Stimulated activated effector memory CD8-positive, alpha-beta T cell treated with anti-CD3 and anti-CD28 coated beads, Interleukin-12 subunit alpha, Interleukin-12 subunit beta, amount 100 ng/mL, for 72 hours (primary cell): ENCODE results near the gene ZNF786.

Experiments used
- ATAC-seq: fragments of 150-1000 bp; cut with Tn5 transposase; 2 replicates; pipeline ENCODE4 v1.10.0; 2021
- DNase-seq, 2 donors: peaks; one replicate each; pipeline ENCODE4 v3.0.0; 2021 to 2022; ENCODE audit warnings: low spot score in 2 of 2
- H3K27ac Mint-ChIP-seq: one replicate; pipeline ENCODE4 v1.8.0; 2022; ENCODE audit warnings: mild to moderate bottlenecking, mixed read lengths
- H3K36me3 Mint-ChIP-seq: one replicate; pipeline ENCODE4 v1.8.0; 2022; ENCODE audit warnings: mild to moderate bottlenecking, mixed read lengths
- H3K4me1 Mint-ChIP-seq: one replicate; pipeline ENCODE4 v1.8.0; 2022; ENCODE audit warnings: mixed read lengths
- H3K4me3 Mint-ChIP-seq: one replicate; pipeline ENCODE4 v1.8.0; 2022; ENCODE audit warnings: mild to moderate bottlenecking, mixed read lengths
- H3K9me3 Mint-ChIP-seq: one replicate; pipeline ENCODE4 v1.8.0; 2022; ENCODE audit warnings: mixed read lengths

Gene ZNF786, protein sequence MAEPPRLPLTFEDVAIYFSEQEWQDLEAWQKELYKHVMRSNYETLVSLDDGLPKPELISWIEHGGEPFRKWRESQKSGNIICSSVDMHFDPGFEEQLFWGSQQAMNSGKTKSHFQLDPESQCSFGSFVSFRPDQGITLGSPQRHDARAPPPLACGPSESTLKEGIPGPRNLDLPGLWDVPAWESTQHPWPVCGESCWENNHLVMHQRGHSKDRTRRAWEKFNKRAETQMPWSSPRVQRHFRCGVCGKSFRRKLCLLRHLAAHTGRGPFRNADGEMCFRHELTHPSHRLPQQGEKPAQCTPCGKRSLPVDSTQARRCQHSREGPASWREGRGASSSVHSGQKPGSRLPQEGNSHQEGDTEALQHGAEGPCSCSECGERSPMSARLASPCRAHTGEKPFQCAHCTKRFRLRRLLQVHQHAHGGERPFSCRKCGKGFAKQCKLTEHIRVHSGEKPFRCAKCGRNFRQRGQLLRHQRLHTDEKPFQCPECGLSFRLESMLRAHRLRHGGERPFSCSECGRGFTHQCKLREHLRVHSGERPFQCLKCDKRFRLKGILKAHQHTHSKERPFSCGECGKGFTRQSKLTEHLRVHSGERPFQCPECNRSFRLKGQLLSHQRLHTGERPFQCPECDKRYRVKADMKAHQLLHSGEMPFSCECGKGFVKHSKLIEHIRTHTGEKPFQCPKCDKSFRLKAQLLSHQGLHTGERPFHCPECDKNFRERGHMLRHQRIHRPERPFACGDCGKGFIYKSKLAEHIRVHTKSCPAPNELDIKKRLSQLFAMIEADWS

DNA sequence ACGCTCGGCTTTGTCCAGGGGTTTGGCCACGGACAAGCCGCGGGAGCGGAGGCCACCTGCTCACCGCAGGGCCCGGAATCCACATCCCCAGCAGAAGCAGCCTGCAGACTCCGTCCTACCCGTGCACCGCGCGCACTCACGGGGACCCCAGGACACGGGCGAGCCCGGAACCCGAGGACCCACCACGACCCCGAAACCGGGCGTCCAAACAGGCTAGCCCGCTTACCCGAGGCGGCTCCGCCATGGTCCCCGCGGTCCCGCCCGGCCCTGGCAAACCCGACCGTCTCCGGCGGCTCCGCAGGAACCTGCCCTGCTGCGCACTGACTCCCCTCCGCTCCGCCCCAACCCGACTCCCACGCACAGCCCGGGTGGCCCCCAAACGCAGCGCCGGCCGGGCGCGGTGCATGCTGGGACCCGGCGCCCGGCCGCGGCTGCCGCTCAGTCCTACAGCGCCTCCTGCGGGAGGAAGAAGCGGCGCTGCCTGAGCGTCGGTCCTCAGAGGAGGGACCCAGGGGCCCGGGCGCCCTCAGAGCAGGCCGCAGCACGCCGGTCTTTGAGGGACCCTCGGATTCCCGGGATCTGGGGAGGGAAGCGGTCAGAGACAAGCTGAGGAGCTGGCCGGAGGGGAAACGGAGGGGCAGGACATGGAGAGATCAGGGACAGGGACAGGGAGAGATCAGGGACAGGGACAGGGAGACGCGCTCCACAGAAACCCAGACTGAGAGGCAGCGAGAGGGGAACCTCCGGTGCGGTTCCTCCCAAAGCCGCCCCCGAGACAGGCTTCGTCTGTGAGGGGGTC, at the start of gene ZNF786:
ZNF786 (minus strand) TSS at position 322 of the 799 bp plus-strand sequence; CDS start at position 244, 78 bp downstream.
- ATAC-seq (peak; percentile 91), DNase-seq (peak; percentile 95)
- Mint-ChIP-seq H3K36me3 (peaks cover 33% of the 10 kb centered on the region), H3K4me3 (peak within 1 kb of the TSS; percentile 93), H3K4me1 (peaks cover 38% of the 10 kb centered on the region), H3K27ac (peak within 1 kb of the TSS; percentile 98), H3K9me3 (no peaks in the 10 kb centered on the region)

DNA sequence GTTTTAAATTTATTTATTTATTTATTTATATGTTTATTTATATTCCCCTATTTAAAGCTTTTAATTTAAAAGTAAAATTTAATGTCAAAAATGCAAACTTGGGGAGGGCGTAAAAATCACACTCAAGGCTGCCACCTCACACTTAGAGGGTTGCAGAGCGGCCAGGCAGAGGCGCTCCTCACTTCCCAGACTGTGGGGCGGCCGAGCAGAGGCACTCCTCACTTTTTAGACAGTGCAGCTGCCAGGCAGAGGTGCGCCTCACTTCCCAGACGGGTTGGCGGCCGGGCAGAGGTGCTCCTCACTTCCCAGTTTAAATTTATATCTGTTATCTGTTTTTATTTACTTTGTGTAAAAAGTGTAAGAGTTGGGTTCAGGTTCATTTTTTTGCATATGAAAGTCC, 45.6 kb upstream of the ZNF786 start:
- H3K4me1 Mint-ChIP-seq, result no peaks in the 10 kb centered on the region
- DNase-seq (no peak), ATAC-seq (no peak)
- no peak overlapping the region for H3K4me3 Mint-ChIP-seq
- H3K9me3 Mint-ChIP-seq, result no peaks in the 10 kb centered on the region
- peaks cover 53% of the 10 kb centered on the region for H3K36me3 Mint-ChIP-seq
- H3K27ac Mint-ChIP-seq, result no peak overlapping the region

DNA sequence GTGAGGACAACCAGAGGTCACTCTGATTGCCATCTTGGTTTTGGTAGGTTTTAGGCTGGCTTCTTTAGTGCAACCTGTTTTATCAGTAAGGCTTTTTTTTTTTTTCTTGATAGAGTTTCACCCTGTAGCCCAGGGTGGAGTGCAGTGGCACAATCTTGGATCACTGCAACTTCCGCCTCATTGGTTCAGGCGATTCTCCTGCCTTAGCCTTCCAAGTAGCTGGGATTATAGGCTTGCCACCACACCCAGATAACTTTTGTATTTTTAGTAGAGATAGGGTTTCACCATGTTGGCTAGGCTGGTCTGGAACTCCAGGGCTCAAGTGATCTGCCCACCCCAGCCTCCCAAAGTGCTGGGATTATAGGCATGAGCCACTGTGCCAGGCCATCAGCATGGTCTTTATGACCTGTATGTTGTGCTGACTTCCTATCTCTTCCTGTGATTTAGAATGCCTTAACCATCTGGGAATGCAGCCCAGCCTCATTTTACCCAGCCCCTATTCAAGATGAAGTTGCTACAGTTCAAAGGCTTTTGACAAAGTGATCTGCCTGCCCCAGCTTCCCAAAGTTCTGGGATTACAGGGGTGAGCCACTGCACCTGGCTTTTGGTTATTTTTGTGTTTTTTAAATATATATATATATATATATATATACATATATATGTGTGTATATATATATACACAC, 42.7 kb upstream of the ZNF786 start:
- H3K36me3 Mint-ChIP-seq, result peaks cover 82% of the 10 kb centered on the region
- peaks cover 4% of the 10 kb centered on the region for H3K4me1 Mint-ChIP-seq
- no peak overlapping the region for H3K4me3 Mint-ChIP-seq
- no peak overlapping the region for H3K27ac Mint-ChIP-seq
- ATAC-seq, result no peak
- DNase-seq, result no peak
- peaks cover 4% of the 10 kb centered on the region for H3K9me3 Mint-ChIP-seq

DNA sequence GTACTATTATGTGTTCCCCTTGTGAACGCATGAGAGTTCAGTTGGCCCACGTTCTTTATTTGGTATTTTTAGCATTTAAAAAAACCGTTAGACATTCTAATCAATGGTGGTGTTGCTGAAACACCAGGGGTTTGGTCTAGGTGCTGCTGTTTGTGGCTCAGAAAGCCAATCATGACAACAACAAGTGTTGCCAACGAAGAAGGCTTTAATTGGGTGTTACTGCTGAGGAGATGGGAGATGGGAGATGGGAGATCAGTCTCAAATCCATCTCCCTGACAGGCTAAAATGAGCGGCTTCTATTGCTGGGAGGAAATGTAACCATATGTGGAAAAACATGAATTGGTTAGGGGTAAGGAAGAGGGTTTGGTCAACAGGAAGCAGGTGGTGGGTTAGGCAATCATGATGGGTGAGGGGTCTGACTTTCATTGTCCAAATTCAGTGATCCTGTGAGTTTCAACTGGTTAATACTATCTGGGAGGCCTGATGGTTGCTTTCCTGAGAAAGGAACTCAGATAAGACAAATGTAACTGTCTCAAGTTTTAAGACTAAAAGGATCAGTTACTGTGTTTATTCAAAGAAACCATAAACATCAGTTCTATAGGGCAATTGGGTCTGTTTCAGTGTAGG, 40.2 kb upstream of the ZNF786 start:
- Mint-ChIP-seq H3K9me3 (peaks cover 4% of the 10 kb centered on the region), H3K36me3 (peaks cover 93% of the 10 kb centered on the region), H3K4me1 (peaks cover 17% of the 10 kb centered on the region), H3K4me3 (no peak overlapping the region), H3K27ac (no peak overlapping the region)
- DNase-seq (no peak), ATAC-seq (no peak)

DNA sequence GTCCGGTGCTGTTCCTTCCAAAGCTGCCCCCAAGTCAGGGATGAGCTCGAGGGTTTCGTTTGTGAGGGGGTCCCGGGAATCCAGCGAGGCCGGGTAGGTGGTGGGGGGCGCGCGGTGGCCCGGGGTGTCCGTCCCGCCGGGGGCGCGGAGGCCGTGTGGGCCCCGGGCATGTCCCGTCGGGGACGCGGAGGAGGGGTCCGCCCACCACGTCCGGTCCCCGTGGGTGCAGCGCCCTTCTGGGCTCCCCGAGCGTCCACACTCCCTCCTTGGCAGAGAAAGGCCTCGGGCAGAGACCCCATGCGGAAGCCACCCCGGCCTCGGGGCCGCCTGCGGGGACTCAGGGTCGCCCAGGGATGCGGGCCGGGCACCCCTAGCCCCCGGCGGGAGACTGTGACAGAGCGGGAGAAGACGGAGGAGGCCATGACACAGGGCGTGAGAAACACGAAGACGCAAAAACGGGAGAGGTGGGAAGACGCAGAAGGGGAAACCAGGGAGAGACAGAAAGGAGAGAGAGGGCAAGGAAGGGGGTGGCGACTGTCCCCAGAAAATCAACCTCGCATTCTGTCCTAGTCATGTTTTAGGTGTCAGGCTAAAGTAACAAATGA, 36.2 kb upstream of the ZNF786 start:
- peaks cover 4% of the 10 kb centered on the region for H3K9me3 Mint-ChIP-seq
- peaks cover 75% of the 10 kb centered on the region for H3K36me3 Mint-ChIP-seq
- peak overlapping the region; percentile 97 for H3K4me3 Mint-ChIP-seq
- peaks cover 33% of the 10 kb centered on the region for H3K4me1 Mint-ChIP-seq
- H3K27ac Mint-ChIP-seq, result peak overlapping the region; percentile 99
- peak; percentile 74 for ATAC-seq
- DNase-seq, result peak; percentile 64 to 91

DNA sequence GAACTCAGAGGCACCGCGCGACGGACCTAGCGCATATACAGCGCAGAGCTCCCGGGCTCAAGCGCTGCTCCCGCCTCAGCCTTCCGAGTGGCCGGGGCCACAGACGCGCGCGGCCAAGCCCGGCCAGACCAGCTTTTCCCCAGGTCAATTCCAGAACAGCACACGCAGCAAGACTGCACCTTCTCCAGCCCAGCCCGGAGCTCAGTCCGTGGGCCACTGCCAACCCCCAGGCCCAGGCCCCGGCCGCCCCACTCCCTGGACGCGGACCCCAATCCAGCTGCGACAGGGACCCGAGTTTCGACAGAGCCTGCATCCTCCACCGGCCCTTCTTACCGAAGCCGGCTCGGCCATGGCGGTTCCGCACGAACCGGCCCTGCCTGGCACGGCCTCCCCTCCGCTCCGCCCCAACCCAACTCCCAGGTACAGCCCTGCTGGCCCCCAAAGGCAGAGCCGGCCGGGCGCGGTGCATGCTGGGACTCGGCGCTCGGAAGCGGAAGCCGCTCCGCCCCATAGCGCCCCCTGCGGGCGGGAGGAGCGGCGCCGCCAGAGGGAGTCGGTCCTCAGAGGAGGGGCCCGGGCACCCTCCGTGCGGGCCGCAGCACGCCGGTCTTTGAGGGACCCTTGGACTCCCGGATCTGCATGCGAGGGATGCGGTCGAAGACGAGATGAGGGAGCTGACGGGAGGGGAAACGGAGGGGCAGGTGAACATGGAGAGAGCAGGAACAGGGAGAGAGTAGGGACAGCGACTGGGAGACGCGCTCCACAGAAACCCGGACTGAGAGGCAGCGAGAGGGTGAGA, 35.5 kb upstream of the ZNF786 start, which contains the start of gene ZNF425:
ZNF425 (minus strand) TSS at position 462 of the 799 bp plus-strand sequence; CDS start at position 351, 111 bp downstream.
- Mint-ChIP-seq H3K9me3 (peaks cover 4% of the 10 kb centered on the region), H3K4me3 (peak within 1 kb of the TSS; percentile 97), H3K36me3 (peaks cover 68% of the 10 kb centered on the region), H3K27ac (peak within 1 kb of the TSS; percentile 99), H3K4me1 (peaks cover 33% of the 10 kb centered on the region)
- DNase-seq (peak; percentile 97 to 98), ATAC-seq (peak; percentile 89)

DNA sequence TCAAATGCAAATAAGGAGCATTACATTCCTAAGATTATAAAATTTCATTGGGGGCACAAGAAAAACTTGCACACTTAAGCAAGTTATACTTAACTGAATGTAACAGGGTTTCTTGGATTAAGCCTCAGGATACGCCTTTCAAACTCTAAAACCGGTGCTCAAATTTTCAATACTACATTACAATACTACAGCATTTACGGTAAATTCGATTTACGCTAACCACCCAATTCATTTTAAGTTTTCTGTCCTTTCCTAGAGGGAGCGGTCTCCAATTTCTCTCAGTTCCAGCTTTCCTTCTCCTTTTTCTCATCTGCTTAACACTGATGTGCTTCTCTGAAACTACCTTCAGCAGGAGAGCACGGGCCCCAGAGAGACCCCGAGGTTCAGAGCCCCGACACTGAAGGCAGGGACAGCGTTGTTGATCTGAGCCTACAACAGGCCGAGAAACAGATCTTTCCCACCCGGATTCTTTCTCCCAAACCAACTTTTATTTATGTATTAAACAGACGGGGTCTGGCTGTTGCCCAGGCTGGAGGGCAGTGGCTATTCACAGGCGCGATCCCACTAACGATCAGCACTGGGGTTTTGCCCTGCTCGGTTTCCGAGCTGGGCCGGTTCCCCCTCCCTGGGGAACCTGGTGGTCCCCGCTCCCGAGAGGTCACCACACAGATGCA, 34.8 kb upstream of the ZNF786 start:
- DNase-seq, result no peak
- no peaks in the 10 kb centered on the region for H3K9me3 Mint-ChIP-seq
- H3K36me3 Mint-ChIP-seq, result peaks cover 61% of the 10 kb centered on the region

DNA sequence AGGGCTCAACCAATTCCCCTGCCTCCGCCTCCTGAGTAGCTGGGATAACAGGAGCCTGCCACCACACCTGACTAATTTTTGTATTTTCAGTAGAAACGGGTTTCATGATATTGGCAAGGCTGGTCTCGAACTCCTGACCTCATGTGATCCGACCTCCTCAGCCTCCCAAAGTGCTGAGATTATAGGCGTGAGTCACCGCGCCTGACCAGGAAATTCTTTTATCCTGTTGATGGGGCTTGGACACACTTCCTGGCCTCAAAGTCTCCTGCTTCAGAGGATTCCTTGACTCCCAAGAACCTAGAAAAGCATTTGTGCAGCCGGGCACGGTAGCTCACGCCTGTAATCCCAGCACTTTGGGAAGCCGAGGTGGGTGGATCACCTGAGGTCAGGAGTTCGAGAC, 19.5 kb upstream of the ZNF786 start:
- H3K27ac Mint-ChIP-seq, result no peak overlapping the region
- no peaks in the 10 kb centered on the region for H3K36me3 Mint-ChIP-seq
- H3K9me3 Mint-ChIP-seq, result no peaks in the 10 kb centered on the region
- H3K4me1 Mint-ChIP-seq, result no peaks in the 10 kb centered on the region
- DNase-seq, result no peak
- H3K4me3 Mint-ChIP-seq, result no peak overlapping the region
- ATAC-seq, result no peak

More for the DNA sequence above, 34.8 kb upstream of the ZNF786 start:
- H3K27ac Mint-ChIP-seq, result peak overlapping the region; percentile 99
- no peak for ATAC-seq
- H3K4me3 Mint-ChIP-seq, result peak overlapping the region; percentile 97
- peaks cover 33% of the 10 kb centered on the region for H3K4me1 Mint-ChIP-seq

DNA sequence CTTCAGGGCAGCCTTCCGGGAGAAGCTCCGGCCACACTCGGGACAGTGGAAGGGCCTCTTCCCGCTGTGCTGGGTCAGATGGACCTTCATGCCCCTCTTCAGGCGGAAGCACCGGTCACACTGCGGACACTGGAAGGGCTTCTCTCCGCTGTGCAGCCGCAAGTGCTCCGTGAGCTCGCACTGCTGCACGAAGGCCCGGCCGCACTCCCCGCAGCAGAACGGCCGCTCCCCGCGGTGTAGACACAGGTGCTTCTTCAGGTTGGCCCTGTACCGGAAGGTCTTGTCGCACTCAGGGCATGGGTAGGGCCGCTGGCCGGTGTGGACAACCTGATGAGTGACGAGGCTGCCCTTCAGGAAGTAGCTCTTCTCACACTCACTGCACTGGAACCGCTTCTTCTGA, 14.2 kb upstream of the ZNF786 start:
- no peak overlapping the region for H3K4me3 Mint-ChIP-seq
- no peaks in the 10 kb centered on the region for H3K36me3 Mint-ChIP-seq

DNA sequence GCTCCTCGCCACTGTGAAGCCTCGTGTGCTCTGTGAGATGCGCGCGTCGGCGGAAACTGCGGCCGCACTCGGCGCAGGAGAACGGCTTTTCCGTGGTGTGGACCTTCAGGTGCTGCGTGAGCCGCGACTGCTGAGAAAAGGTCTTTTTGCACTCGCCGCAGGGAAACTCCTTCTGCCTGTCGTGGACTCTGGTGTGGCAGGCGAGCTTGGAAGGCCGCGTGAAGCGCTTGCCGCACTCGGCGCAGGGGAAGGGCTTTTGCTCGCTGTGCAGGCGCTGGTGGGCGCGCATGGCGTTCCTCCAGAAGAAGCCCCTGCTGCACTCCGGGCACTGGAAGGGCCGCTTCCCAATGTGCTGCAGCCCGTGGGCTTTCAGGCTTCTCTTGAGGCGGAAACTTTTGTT, 13.7 kb upstream of the ZNF786 start:
- H3K27ac Mint-ChIP-seq, result no peak overlapping the region

More for the DNA sequence above, 14.2 kb upstream of the ZNF786 start:
- H3K9me3 Mint-ChIP-seq, result no peaks in the 10 kb centered on the region
- peaks cover 8% of the 10 kb centered on the region for H3K4me1 Mint-ChIP-seq
- no peak overlapping the region for H3K27ac Mint-ChIP-seq
- ATAC-seq, result no peak
- DNase-seq, result no peak

DNA sequence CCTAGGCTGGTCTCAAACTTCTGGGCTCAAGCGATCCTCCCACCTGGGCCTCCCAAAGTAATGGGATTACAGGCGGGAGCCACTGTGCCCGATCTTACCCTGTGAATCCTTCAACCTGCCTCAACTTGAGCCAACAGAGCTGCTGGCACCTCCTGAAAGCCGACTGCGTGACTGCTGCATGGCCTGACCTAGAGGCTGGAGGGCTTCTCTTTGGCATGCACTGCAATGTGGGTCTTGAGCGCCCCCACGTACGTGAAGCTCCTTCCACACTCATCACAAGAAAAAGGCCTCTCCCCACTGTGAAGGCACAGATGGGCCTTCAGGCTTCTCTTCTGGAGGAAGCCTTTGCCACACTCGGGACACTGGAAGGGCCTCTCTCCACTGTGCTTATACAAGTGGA, 12.9 kb upstream of the ZNF786 start:
- Mint-ChIP-seq H3K4me3 (no peak overlapping the region), H3K4me1 (peaks cover 8% of the 10 kb centered on the region), H3K27ac (no peak overlapping the region), H3K9me3 (no peaks in the 10 kb centered on the region), H3K36me3 (no peaks in the 10 kb centered on the region)
- ATAC-seq (no peak), DNase-seq (no peak)

More for the DNA sequence above, 13.7 kb upstream of the ZNF786 start:
- no peak for ATAC-seq
- H3K9me3 Mint-ChIP-seq, result no peaks in the 10 kb centered on the region
- DNase-seq, result no peak
- H3K36me3 Mint-ChIP-seq, result no peaks in the 10 kb centered on the region
- peaks cover 8% of the 10 kb centered on the region for H3K4me1 Mint-ChIP-seq
- no peak overlapping the region for H3K4me3 Mint-ChIP-seq

DNA sequence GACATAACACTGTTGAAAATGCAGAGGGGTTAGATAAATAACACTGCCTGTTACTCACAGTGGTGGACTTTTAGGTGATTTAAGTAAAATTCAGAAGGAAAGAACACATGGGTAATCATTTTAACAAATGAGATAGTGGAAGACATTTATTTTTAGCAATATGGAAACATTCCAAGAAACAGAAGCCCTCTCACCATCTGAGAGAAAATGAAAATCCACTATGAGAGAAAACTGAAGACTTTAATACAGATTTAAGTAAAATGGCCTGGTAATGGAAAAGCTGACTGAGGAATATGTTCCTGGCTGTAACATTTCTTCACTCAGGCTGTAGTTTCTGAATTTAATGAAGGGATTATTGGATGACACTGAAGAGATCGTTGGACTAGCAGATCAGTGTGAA, 12.1 kb upstream of the ZNF786 start:
- no peaks in the 10 kb centered on the region for H3K9me3 Mint-ChIP-seq
- peaks cover 8% of the 10 kb centered on the region for H3K4me1 Mint-ChIP-seq
- ATAC-seq (no peak), DNase-seq (no peak)
- no peaks in the 10 kb centered on the region for H3K36me3 Mint-ChIP-seq
- no peak overlapping the region for H3K4me3 Mint-ChIP-seq
- H3K27ac Mint-ChIP-seq, result peak overlapping the region; percentile 40

DNA sequence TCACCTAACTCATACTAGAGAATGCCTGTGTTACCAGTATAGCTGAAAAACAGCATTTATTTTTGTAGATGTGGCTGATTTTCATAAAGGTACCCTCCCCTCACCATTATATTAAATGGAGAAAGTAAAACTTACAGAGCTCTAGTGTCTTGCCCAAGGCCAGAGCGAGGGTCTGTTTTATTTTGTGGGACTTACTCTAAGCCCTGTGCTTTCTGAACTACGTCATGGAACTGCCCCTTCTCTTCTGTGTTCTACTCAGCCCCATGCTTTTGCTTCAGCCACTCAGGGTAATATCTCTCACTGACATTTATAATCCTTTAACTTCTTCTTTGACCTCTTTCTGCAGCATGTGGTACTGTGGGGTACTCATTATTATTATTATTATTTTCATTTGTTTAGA, 10.3 kb upstream of the ZNF786 start:
- no peaks in the 10 kb centered on the region for H3K9me3 Mint-ChIP-seq
- no peak for DNase-seq
- no peak for ATAC-seq
- H3K36me3 Mint-ChIP-seq, result no peaks in the 10 kb centered on the region
- H3K27ac Mint-ChIP-seq, result no peak overlapping the region
- no peak overlapping the region for H3K4me3 Mint-ChIP-seq
- H3K4me1 Mint-ChIP-seq, result peaks cover 8% of the 10 kb centered on the region
